Measurements from ENCODE around the gene KRTAP10-3.
"Not testable (repeated sequence)": the region's sequence is repeated elsewhere in the genome, so short reads cannot be mapped to it uniquely, and the experiment has no call there.

KRTAP10-3 gene

GRCh38 chr21:44589586-44590305 lies 31.2 kb upstream of the KRTAP10-3 start:
- no peak for DNase-seq

- no peak for DNase-seq
Measured at GRCh38 chr21:44589094-44589493, 30.5 kb upstream of the KRTAP10-3 start.

- DNase-seq = no peak
Measured at GRCh38 chr21:44585892-44586291, 27.3 kb upstream of the KRTAP10-3 start.

GRCh38 chr21:44583800-44584147 lies 25.2 kb upstream of the KRTAP10-3 start:
- DNase-seq = peak; percentile 24 to 31

DNA sequence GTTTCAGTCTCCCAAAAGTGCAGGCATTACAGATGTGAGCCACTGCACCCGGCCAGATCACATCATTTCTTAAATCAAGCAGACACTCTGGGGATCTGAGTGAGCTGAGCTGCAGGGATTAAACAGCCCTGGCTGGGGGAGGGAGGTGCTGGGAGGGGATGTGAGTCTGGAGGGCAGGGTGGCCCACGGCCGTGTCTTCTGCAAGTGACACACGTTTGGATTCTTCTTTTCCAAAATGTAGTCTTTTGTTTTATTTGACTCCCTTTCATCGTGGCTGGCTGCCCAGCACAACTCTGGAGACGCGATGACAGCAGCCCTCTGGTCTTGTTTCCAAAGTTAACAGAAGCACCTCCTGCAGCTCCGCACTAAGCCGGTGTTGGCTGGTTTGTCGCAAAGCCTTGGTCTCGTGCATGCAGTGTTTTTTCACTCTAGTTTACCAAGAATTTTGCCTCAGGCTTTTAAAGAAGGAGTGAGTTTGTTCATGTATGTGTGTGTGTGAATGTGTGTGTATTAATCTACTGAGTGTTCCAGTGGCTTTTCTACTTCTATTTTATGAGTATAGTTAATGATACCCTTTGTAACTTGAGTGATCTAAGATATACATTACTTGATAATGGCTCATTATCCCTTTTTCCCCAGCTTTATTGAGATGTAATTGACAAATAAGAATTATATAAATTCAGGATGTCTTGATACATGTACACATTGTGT lies 24.6 kb upstream of the KRTAP10-3 start:
- no peak for DNase-seq

DNA sequence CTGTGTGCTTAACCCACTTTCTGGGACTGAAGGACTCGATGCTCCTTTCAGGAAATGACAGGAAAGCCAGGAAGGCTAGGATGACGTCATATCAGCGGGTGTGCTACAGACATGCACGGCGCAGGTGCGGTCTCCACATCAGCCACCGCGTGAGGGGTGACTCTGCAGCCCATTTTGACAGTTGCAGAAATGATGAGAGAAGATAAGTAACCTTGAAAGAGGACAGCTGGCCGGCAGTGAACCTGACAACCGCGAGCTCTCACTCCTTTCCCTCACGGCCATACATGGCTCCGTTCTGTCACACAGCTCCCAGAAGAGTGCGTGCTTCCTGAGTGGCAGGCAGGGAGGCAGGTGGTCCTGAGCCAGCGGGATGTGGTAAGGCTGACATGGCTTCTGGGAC lies 23.5 kb upstream of the KRTAP10-3 start:
- peak; percentile 82 to 90 for DNase-seq

DNA sequence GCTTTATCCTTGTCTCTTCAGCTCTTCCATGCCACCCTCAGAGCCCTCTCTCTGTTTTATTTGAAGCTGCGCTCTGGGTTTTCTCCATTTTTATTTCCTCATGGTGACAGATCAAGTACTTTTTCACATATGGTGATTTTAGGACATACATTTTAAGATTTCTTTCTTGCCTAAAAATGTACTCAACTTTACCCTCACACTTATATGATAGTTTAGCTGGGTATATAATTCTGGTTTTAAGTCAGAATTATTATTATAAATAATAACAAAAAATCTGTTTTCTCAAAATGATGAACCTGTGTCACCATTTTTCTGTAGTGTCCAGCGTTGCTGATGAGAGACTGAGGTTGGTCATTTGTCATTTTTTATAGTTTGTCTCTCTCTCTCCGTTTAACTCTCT lies 22.6 kb upstream of the KRTAP10-3 start:
- no peak for DNase-seq

- DNase-seq = peak in 1 of 2 experiments; percentile 69
Measured at GRCh38 chr21:44580231-44580821, 21.7 kb upstream of the KRTAP10-3 start, which contains the start of gene KRTAP10-5. KRTAP10-5 (minus strand) TSS chr21:44580604; CDS start chr21:44580578, 26 bp downstream.

GRCh38 chr21:44579833-44580144 lies 21.2 kb upstream of the KRTAP10-3 start:
- DNase-seq = no peak

DNA sequence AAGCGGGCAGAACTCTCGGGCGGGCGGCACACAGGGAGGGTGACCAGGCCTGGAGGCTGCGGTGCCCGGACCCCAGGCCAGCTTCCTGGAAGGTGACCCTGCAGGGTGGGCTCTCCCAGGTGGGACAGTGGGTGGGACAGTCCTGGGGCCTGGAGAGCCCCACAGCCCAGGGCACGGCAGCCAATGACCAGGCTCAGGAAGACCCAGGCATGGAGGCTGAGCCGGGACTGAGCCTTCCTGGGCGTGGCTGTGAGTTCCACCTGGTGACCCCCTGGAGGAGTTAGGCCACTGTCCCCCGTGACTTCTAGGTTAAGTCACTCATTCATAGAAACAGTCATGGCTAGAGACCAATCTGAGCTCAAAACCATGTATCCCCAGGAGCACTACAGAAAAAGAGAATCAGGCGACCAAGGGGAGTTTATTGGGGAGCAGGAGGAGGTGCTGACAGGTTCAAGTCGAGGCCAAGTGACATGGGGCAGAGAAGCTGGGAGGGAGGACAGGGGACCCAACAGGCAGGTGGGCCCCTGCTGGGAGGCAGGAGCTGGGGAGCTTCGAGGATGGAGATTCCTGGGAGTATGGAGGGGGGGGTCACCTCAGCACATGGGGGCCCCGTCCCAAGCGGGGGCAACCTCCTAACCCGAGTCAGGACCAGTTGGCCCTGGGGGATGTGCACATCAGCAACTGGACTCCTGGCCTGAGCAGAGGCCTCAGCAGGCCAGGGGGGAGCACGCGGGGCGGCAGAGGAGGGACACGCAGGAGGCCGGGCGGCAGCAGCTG lies 20.6 kb upstream of the KRTAP10-3 start:
- DNase-seq = no peak

GRCh38 chr21:44578371-44579055 lies 19.9 kb upstream of the KRTAP10-3 start:
- DNase-seq = no peak

GRCh38 chr21:44576025-44576420 lies 17.4 kb upstream of the KRTAP10-3 start:
- DNase-seq = no peak

DNA sequence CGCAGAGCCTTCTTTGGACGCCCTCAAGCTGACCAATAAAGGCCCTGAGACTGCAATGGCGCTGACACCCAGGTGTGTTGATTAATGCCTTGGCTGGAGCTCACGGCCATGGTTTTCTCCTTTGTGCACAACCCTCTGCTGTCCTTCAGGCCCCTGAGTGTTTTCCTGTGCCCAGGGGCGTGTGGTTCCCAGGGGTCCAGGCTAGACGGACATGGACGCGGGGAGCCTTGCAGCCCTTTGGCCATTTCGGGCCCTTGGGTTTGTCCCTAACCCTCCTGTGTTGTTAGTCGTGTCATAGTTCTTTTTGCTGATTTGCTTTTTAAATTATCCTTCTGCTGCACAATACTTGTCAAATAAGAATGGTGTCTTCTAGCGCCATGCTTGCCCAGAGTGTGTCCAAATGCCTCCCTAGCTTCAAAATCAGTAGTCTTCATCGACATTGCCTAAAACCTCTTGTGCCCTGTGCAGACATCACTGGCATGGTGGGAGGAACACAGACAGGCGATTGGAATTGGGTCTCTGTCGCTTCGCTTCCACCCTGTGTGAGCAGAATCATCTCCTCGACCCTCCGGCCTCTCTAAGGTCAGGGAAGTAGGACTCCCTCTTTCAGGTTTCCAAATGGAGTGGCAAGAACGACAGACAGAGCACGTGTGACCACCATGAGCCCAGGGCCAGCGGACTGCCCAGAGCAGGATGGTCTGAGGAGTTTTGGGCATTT lies 16.9 kb upstream of the KRTAP10-3 start:
- no peak for DNase-seq

- DNase-seq = peak; percentile 53 to 72
Measured at GRCh38 chr21:44574457-44575306, 16.1 kb upstream of the KRTAP10-3 start.

DNA sequence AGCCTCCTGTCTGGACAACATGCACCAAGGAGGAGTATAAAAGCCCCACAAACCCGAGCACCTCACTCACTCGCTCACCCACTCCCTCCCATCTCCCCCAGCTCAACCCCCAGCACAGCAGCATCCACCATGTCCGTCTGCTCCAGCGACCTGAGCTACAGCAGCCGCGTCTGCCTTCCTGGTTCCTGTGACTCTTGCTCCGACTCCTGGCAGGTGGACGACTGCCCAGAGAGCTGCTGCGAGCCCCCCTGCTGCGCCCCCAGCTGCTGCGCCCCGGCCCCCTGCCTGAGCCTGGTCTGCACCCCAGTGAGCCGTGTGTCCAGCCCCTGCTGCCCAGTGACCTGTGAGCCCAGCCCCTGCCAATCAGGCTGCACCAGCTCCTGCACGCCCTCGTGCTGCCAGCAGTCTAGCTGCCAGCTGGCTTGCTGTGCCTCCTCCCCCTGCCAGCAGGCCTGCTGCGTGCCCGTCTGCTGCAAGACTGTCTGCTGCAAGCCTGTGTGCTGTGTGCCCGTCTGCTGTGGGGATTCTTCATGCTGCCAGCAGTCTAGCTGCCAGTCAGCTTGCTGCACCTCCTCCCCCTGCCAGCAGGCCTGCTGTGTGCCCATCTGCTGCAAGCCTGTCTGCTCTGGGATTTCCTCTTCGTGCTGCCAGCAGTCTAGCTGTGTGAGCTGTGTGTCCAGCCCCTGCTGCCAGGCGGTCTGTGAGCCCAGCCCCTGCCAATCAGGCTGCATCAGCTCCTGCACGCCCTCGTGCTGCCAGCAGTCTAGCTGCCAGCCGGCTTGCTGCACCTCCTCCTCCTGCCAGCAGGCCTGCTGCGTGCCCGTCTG lies 15.2 kb upstream of the KRTAP10-3 start, which contains the start of gene KRTAP10-4:
TSS of gene KRTAP10-4 (plus strand) at position 100 of the 827 bp plus-strand sequence. CDS start at position 130, 30 bp downstream.
- DNase-seq = not testable (repeated sequence)

- no peak for DNase-seq
Measured at GRCh38 chr21:44572959-44573583, 14.5 kb upstream of the KRTAP10-3 start.

GRCh38 chr21:44571844-44572782 lies 13.5 kb upstream of the KRTAP10-3 start:
- DNase-seq = no peak

DNA sequence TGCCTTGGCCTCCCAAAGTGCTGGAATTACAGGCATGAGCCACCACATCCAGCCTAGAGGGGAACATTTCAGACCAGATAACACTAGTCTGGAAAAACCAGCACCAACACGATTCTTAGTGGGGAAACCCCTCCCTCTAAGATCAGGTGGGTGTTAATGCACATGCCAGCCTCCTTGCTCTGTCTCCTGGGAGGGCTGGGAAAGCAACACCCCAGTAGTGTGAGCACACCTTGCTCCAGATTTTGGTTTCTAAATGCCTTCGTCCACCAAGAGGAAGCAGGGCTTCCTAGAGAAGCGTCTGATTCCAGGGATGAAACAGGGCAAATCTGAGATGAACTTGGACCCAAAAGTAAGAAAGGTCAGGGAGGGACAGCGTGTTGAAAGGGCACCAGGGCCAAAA lies 12.7 kb upstream of the KRTAP10-3 start:
- no peak for DNase-seq

Data from SHP77 (cell line).